Nephron (organoid): Measurements from ENCODE around the gene LMO7.
A peak's percentile ranks its signal among the peaks of the same experiment; 100 is the strongest.

Experiments
- H3K27ac Mint-ChIP-seq, 3 experiments: 2 replicates each; pipeline ENCODE4 v1.8.0; 2020; ENCODE audit warnings: mixed read lengths in 3 of 3, mild to moderate bottlenecking in 2 of 3, moderate library complexity in 1 of 3
- H3K27me3 Mint-ChIP-seq: 2 replicates; pipeline ENCODE4 v1.8.0; 2021; ENCODE audit warnings: low read depth, mild to moderate bottlenecking, moderate library complexity, mixed read lengths
- H3K36me3 Mint-ChIP-seq: 2 replicates; pipeline ENCODE4 v1.8.0; 2020; ENCODE audit warnings: low read depth, mixed read lengths
- H3K4me1 Mint-ChIP-seq: 2 replicates; pipeline ENCODE4 v1.8.0; 2020; ENCODE audit warnings: mixed read lengths
- H3K4me3 Mint-ChIP-seq, 3 experiments: 2 replicates each; pipeline ENCODE4 v1.8.0; 2020; ENCODE audit warnings: mild to moderate bottlenecking in 3 of 3, mixed read lengths in 3 of 3, moderate library complexity in 2 of 3
- H3K9me3 Mint-ChIP-seq: 2 replicates; pipeline ENCODE4 v1.8.0; 2020; ENCODE audit warnings: mixed read lengths
- CTCF ChIP-seq, 3 experiments: fragments of 200-600 bp; sonication (generic); IDR thresholded peaks; one replicate each; pipeline ENCODE4 v1.5.0; 2021; ENCODE audit warnings: antibody characterized with exemption in 3 of 3; ENCODE audit not compliant: unreplicated experiment in 3 of 3

Gene LMO7

GRCh38 chr13:75876142-75877050 lies 240.3 kb downstream of the LMO7 start:
- Mint-ChIP-seq H3K27ac (peak overlapping the region in 2 of 3 experiments; percentile 40 to 46), H3K4me3 (no peak overlapping the region), H3K36me3 (no peaks in the 10 kb centered on the region), H3K9me3 (no peaks in the 10 kb centered on the region), H3K27me3 (peaks cover 4% of the 10 kb centered on the region), H3K4me1 (peaks cover 28% of the 10 kb centered on the region)
- peak; percentile 91 to 94 (median 93) for TF ChIP-seq CTCF (IDR thresholded peaks at IDR 0.05; ENCODE audit: unreplicated experiment in 3 of 3)

GRCh38 chr13:75877071-75877470 lies 240.9 kb downstream of the LMO7 start:
- H3K27ac Mint-ChIP-seq, result peak overlapping the region in 2 of 3 experiments; percentile 40 to 46
- peaks cover 28% of the 10 kb centered on the region for H3K4me1 Mint-ChIP-seq
- H3K27me3 Mint-ChIP-seq, result peaks cover 4% of the 10 kb centered on the region
- no peak for TF ChIP-seq CTCF (IDR thresholded peaks at IDR 0.05; ENCODE audit: unreplicated experiment in 3 of 3)
- no peak overlapping the region for H3K4me3 Mint-ChIP-seq
- no peaks in the 10 kb centered on the region for H3K9me3 Mint-ChIP-seq
- H3K36me3 Mint-ChIP-seq, result no peaks in the 10 kb centered on the region

GRCh38 chr13:75879656-75880055 lies 243.5 kb downstream of the LMO7 start:
- H3K27me3 Mint-ChIP-seq, result peaks cover 4% of the 10 kb centered on the region
- no peaks in the 10 kb centered on the region for H3K36me3 Mint-ChIP-seq
- no peak overlapping the region for H3K4me3 Mint-ChIP-seq
- no peak for TF ChIP-seq CTCF (IDR thresholded peaks at IDR 0.05; ENCODE audit: unreplicated experiment in 3 of 3)
- peaks cover 24% of the 10 kb centered on the region for H3K4me1 Mint-ChIP-seq
- H3K27ac Mint-ChIP-seq, result no peak overlapping the region
- no peaks in the 10 kb centered on the region for H3K9me3 Mint-ChIP-seq

- no peak for TF ChIP-seq CTCF (IDR thresholded peaks at IDR 0.05; ENCODE audit: unreplicated experiment in 3 of 3)
- peak overlapping the region in 1 of 3 experiments; percentile 13 for H3K27ac Mint-ChIP-seq
- H3K4me1 Mint-ChIP-seq, result peaks cover 18% of the 10 kb centered on the region
- H3K9me3 Mint-ChIP-seq, result no peaks in the 10 kb centered on the region
- no peak overlapping the region for H3K4me3 Mint-ChIP-seq
- H3K27me3 Mint-ChIP-seq, result peaks cover 4% of the 10 kb centered on the region
- H3K36me3 Mint-ChIP-seq, result no peaks in the 10 kb centered on the region
Measured at GRCh38 chr13:75881109-75881775, 245.1 kb downstream of the LMO7 start.

GRCh38 chr13:75882261-75882660 lies 246.1 kb downstream of the LMO7 start:
- Mint-ChIP-seq H3K9me3 (no peaks in the 10 kb centered on the region), H3K27ac (no peak overlapping the region), H3K4me1 (peaks cover 10% of the 10 kb centered on the region), H3K27me3 (peaks cover 4% of the 10 kb centered on the region), H3K4me3 (no peak overlapping the region), H3K36me3 (no peaks in the 10 kb centered on the region)
- no peak for TF ChIP-seq CTCF (IDR thresholded peaks at IDR 0.05; ENCODE audit: unreplicated experiment in 3 of 3)
